ENCODE measurements around the gene PLXNA4.

PLXNA4 gene

GRCh38 chr7:132376361-132377013, 199.8 kb downstream of the PLXNA4 start:
- DNase-seq (ENCODE audit: low read depth, low spot score): no peak
- no peak overlapping the region for H3K4me3 ChIP-seq (ENCODE audit: low read depth, low read length)
- in situ Hi-C loops (cut with HindIII; ENCODE audit: low sequenced_read_pairs): no loop called here
- TF ChIP-seq CTCF (IDR thresholded peaks at IDR 0.05; ENCODE audit: low read depth, low read length): no peak

- in situ Hi-C loops (cut with HindIII; ENCODE audit: low sequenced_read_pairs): no loop called here
- no peak for TF ChIP-seq CTCF (IDR thresholded peaks at IDR 0.05; ENCODE audit: low read depth, low read length)
- no peak overlapping the region for H3K4me3 ChIP-seq (ENCODE audit: low read depth, low read length)
- no peak for DNase-seq (ENCODE audit: low read depth, low spot score)
These were observed 202.4 kb downstream of the PLXNA4 start for GRCh38 chr7:132373879-132374278.

- no peak overlapping the region for H3K4me3 ChIP-seq (ENCODE audit: low read depth, low read length)
- in situ Hi-C loops (cut with HindIII; ENCODE audit: low sequenced_read_pairs): no loop called here
- no peak for TF ChIP-seq CTCF (IDR thresholded peaks at IDR 0.05; ENCODE audit: low read depth, low read length)
- DNase-seq (ENCODE audit: low read depth, low spot score): no peak
These were observed 203.2 kb downstream of the PLXNA4 start for GRCh38 chr7:132373041-132373440.

- in situ Hi-C loops (cut with HindIII; ENCODE audit: low sequenced_read_pairs): no loop called here
- no peak for DNase-seq (ENCODE audit: low read depth, low spot score)
- TF ChIP-seq CTCF (IDR thresholded peaks at IDR 0.05; ENCODE audit: low read depth, low read length): no peak
- no peak overlapping the region for H3K4me3 ChIP-seq (ENCODE audit: low read depth, low read length)
These were observed 204.3 kb downstream of the PLXNA4 start for GRCh38 chr7:132371948-132372347.

GRCh38 chr7:132368246-132368900, 207.9 kb downstream of the PLXNA4 start:
- no peak for DNase-seq (ENCODE audit: low read depth, low spot score)
- TF ChIP-seq CTCF (IDR thresholded peaks at IDR 0.05; ENCODE audit: low read depth, low read length): no peak
- in situ Hi-C loops (cut with HindIII; ENCODE audit: low sequenced_read_pairs): no loop called here
- H3K4me3 ChIP-seq (ENCODE audit: low read depth, low read length): no peak overlapping the region

- DNase-seq (ENCODE audit: low read depth, low spot score): no peak
- in situ Hi-C loops (cut with HindIII; ENCODE audit: low sequenced_read_pairs): no loop called here
- TF ChIP-seq CTCF (IDR thresholded peaks at IDR 0.05; ENCODE audit: low read depth, low read length): no peak
- no peak overlapping the region for H3K4me3 ChIP-seq (ENCODE audit: low read depth, low read length)
These were observed 208.5 kb downstream of the PLXNA4 start for GRCh38 chr7:132367795-132368194.

Measured in astrocyte of the spinal cord (primary cell).